Globus pallidus (tissue), 1 donor: Measurements from ENCODE around the gene ZNF524.

Source experiments
- DNase-seq: peaks from one replicate; pipeline ENCODE4 v3.0.0-alpha.2; 2015; ENCODE audit warnings: low spot score

The ZNF524 gene

DNA sequence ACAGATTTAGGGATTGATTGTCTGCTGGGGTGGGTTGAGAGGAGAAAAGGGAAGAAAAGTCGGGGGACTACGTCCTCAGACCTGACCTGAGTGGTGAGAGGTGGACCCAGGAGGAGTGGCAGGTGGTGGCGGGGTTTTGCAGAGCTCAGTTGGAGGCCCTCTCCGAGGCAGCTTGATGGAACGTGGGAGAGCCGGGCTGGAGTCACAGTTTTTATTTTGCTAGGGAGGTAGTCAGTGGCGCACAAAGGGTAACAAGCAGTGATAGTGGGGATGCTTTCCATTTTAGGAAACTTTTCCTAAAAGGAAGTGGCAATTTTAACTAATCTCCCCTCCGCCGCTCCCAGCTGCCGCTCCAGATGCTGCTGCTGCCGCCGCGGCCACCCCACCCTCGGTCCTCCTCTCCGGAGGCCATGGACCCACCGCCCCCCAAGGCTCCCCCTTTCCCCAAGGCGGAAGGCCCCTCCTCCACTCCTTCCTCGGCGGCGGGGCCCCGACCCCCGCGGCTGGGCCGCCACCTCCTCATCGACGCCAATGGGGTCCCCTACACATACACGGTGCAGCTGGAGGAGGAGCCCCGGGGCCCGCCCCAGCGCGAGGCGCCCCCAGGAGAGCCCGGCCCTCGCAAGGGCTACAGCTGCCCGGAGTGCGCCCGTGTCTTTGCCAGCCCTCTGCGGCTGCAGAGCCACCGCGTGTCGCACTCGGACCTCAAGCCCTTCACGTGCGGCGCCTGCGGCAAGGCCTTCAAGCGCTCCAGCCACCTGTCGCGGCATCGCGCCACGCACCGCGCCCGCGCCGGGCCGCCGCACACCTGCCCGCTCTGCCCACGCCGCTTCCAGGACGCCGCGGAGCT is 42.3 kb downstream of the ZNF524 start:
- no peak for DNase-seq

GRCh38 chr19:55643003-55643886 is 43.2 kb downstream of the ZNF524 start, which contains the start of gene ZNF581:
Gene ZNF581, plus strand, starts transcription at chr19:55643649. Its CDS starts 923 bp downstream, at chr19:55644572.
- peak; percentile 58 for DNase-seq

DNA sequence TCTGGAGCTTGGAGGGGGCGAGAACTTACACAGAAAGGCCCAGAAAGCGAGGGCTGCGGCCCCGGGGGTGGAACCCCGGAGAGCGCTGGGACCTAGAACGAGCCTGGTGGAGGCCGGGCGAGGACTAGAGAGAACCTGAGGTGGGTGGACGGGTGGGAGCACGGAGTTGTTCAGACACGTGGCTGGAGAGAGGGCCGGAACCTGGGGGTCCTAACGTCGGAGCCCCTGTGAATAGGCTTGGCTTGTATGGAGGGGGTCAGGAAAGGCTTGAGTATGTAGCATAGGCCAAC is 43.7 kb downstream of the ZNF524 start:
- DNase-seq: no peak

GRCh38 chr19:55644191-55644833 is 44.2 kb downstream of the ZNF524 start:
- DNase-seq: no peak

DNA sequence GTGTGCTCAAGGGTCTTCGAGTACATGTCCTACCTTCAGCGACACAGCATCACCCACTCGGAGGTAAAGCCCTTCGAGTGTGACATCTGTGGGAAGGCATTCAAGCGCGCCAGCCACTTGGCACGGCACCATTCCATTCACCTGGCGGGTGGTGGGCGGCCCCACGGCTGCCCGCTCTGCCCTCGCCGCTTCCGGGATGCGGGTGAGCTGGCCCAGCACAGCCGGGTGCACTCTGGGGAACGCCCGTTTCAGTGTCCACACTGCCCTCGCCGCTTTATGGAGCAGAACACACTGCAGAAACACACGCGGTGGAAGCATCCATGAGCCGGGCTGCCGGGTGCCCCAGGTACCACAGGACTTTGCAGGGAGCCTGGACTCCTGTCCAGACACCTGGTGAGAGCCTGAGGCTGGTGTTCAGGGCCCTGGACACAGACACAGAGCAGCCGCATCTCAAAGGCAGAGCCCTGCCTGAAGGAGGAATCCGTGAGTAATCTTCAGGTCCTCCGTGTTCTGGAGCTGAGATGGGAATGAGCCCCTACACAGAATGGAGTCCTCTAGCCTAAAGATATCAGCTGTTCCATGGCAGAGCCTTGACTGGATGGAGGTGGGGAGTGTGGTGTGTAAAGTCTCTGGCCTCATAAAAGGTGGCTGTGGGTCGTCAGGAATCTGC is 44.9 kb downstream of the ZNF524 start:
- DNase-seq: no peak

DNA sequence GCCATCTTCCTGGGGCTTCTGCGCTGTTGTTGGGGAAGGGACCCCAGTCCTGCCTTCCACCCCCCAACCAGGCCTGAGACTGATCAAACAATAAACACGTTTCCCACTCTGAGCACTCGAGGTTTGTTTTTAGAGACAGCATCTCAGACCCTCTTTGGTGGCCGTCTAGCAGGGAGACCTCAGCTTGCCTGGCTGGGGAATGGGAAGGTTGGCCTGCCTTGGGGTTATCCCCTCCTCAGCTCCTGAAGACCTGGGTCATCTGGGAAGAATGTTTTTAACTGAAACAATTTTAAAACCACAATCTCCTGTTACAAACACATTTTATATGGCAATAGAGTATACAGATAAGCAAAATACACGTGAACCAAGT is 45.4 kb downstream of the ZNF524 start:
- no peak for DNase-seq

DNA sequence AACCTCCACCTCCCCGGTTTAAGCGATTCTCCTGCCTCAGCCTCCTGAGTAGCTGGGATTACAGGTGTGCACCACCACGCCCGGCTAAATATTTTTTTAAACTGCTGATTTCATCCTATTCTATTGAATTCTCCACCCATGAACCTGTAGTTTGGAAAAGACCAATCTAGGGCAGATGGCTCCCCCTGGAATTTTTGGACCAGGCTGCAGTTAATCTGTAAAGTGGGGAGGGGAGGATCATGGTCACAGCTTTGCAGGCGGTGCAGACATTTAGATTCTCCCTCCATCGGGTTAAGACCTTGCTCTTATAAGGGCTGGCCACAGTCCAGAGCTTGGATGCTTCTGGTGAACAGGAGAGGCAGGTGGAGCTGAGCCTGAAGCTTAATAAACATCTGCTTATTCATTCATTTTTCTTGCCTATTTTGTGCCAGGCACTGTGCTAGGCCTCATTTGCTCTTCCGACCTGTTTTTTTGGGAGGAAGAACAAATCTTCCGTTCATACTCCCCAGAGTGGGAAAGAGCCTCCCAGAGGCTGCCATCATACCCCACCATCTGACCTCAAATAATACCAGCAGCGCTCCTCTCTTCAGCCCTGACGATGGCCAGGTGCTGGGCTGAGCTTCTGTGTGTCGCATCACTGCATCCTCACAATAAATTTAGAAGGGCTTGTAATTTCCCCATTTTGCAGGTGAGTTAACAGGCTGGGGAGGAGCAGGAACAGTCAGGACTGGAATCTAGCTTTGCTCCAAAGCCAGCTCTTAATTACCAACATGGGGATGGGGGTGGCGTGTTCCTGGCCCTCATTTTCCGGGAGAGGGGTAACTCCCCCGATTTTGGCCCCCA is 47.0 kb downstream of the ZNF524 start:
- DNase-seq: no peak

GRCh38 chr19:55647732-55648584 is 47.9 kb downstream of the ZNF524 start, which contains the start of gene CCDC106:
Gene CCDC106, plus strand, starts transcription at chr19:55648212. Its CDS starts 835 bp downstream, at chr19:55649047.
- DNase-seq: peak; percentile 59

DNA sequence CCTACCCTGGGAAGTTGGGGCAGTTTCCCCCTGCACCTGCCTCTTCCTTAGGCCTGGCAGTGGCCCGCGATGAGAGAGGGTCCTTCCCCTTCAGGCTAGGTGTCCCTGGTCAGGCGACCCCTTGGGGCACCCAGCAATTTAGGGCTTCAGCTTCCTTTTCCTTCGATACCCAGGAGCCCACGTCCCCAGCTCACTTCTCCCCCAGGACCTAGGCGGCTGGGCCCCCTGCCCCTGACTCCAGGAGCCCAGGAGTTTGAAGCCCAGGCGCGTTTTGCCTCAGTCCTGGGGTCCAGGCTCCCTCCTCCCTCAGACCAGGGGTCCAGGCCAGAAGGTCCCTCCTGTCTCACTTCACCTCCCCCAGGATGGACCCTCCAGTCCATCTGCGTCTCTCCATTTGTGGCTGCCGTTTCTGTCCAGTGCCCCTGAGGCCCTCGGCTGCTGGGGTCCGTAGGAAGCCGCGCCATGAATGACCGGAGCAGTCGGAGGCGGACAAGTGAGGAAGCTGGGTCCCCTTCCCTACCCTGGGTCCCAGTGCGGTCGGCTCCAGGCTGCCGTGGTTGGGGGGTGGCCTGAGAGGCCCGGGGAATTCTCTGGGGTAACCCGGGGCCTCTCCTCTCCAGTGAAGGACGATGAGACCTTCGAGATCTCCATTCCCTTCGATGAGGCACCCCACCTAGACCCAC is 48.6 kb downstream of the ZNF524 start:
- DNase-seq: no peak

- no peak for DNase-seq
Measured at GRCh38 chr19:55649268-55650125, 49.4 kb downstream of the ZNF524 start.

DNA sequence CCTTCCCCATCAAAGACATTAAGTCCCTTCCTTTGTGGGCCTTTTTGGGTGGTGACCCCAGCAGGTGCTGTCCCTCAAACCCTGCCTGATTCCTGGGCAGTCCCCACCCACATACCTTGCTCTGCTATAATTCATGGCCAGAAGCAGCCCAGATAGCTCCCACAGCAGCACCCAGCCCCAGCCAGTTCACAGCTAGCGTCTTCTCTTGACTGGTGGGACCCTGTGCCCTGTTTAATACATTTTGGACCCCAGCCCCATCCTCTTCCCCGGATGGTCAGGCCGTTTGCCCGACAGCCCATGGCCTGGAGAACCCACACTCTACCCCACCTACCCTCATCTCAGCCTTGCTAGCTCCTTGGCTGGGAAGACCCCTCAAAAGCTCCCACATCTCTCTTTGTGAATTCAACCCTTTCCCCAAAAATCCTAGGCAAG is 50.1 kb downstream of the ZNF524 start:
- DNase-seq: no peak

GRCh38 chr19:55650602-55651230 is 50.6 kb downstream of the ZNF524 start:
- DNase-seq: no peak

- DNase-seq: no peak
Measured at GRCh38 chr19:55651236-55651635, 51.1 kb downstream of the ZNF524 start.

- DNase-seq: no peak
Measured at GRCh38 chr19:55652311-55653128, 52.4 kb downstream of the ZNF524 start.
